ENCODE measurements around the gene STUM.

GRCh38 chr1:226647719-226648118, 99.2 kb downstream of the STUM start:
- TF ChIP-seq CTCF (conservative IDR thresholded peaks at IDR 0.05 in 1 of 2, IDR thresholded peaks at IDR 0.05 in 1 of 2; ENCODE audit: extremely low read depth in 1 of 2, insufficient read depth in 1 of 2, low read depth in 1 of 2, low read length in 2 of 2) = no peak
- TF ChIP-seq EZH2 (IDR thresholded peaks at IDR 0.05; ENCODE audit: borderline replicate concordance, low read length) = no peak
